GM12874 (cell line): Measurements from ENCODE around the gene CNRIP1.

Experiments used
- CTCF ChIP-seq: IDR thresholded peaks from 2 replicates; pipeline ENCODE4 v1.5.1; 2011; ENCODE audit warnings: low read depth, mild to moderate bottlenecking, control low read depth, low read length, moderate library complexity; ENCODE audit not compliant: insufficient read depth

The CNRIP1 gene, protein sequence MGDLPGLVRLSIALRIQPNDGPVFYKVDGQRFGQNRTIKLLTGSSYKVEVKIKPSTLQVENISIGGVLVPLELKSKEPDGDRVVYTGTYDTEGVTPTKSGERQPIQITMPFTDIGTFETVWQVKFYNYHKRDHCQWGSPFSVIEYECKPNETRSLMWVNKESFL

GRCh38 chr2:68319398-68320117 lies at the start of gene CNRIP1:
TSS of gene CNRIP1 (minus strand) at chr2:68319949. CDS start at chr2:68319400, 549 bp downstream.
- TF ChIP-seq CTCF = no peak

- TF ChIP-seq CTCF = no peak
Measured at GRCh38 chr2:68369337-68369734, 49.6 kb upstream of the CNRIP1 start.

DNA sequence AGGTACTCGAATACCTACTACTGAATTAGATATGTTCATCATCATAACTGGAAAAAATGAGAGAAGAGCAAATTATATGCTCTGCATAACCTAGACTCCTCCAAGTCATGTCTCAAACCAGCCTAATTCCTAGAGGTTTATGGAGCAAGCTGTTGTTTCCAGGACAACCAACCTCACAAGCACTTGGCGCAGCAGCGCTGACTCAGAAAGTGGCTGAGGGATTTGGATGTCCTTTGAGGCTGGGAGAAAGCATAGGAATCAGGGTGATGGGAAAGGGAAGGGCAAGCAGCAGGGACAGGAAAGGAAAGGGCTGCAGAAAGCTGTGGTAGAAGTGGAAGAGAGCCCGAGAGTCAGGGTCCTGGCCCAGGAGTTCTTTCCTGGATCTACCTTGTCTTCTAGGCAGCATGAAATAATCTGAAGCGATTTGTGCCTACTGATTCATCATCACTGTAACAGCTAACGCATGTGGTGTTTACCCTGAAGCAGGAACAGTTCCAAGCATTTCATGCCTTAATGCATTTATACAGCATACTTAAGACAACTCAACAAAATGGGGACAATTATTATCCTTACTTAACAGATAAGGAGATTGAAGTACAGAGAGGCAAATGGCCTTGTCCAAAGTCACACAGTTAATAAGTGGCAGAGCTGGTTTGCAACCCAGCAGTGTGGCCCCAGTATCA lies 49.0 kb upstream of the CNRIP1 start:
- TF ChIP-seq CTCF = no peak

GRCh38 chr2:68367953-68368653 lies 48.4 kb upstream of the CNRIP1 start:
- TF ChIP-seq CTCF = no peak

DNA sequence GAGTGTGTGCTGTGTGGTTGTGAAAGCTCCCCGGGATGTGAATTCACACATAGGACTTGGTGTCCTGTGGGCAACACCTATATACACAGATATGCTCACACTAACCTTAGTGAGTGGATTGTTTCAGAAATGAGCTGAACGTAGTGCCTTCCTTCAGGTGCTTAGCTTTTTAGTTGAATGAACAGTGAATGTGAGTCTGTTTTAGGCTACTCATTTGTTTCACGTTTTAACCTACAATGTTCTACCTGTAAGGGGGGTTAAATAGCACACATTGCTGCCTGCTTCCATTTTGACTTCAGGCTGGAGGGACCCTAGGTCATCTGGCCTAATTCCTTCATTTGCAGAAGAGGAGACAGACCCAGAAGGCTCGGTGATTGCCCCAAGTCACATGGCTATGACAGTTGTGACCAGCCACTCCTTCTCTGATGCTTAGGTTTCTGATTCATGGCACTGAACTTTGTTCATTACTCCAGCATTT lies 46.4 kb upstream of the CNRIP1 start:
- no peak for TF ChIP-seq CTCF

DNA sequence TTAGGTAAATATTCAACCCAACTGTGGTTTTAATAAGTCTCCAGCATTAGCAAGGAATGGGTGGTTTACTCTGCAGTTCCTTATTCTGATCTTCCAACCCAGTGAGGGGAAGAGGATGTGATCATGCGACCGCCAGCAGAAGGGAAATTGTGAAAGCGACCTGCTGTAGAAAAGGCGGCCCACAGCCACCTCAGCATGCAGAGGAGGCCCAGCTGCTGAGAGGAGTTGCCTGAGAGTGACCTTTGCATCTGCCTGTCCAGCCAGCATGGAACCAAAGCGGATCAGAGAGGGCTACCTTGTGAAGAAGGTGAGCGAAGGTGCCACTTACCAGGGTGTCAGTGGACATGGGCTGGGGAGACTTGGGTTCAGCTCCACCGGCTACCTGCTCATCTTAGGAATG lies 45.3 kb upstream of the CNRIP1 start, which contains the start of gene PLEK:
TSS of gene PLEK (plus strand) at position 196 of the 400 bp plus-strand sequence. CDS start at position 266, 70 bp downstream.
- TF ChIP-seq CTCF = no peak

DNA sequence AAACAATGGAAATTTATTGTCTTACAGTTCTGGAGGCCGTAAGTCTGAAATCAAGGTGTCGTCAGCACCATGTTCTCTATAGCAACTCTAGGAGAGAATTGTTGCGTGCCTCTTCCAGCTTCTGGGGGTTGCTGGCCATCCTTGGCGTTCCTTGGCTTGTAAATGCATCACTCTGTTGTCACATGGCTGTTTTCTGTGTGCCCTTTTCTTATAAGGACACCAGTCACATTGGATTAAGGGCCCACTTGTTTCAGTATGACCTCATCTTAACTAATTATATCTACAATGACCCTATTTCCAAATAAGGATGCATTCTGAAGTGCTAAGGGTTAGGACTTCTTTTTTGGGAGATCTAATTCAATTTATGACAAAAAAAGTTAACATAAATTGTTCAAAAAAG lies 44.0 kb upstream of the CNRIP1 start:
- no peak for TF ChIP-seq CTCF
